IgD-negative memory B cell (primary cell): ENCODE measurements around the gene TRPV4. TPM values are rescaled to one million over a fixed set of nuclear protein-coding genes. Genes with fewer than 3 reads are reported as not detected.
"Not testable (repeated sequence)": the region's sequence is repeated elsewhere in the genome, so short reads cannot be mapped to it uniquely, and the experiment has no call there.

Source experiments
- H3K27ac Mint-ChIP-seq, 3 donors: one replicate each; pipeline ENCODE4 v1.8.0; 2020 to 2022; ENCODE audit warnings: mild to moderate bottlenecking in 3 of 3, mixed read lengths in 3 of 3, moderate library complexity in 1 of 3
- H3K27me3 Mint-ChIP-seq: one replicate; pipeline ENCODE4 v1.8.0; 2021; ENCODE audit warnings: mixed read lengths
- H3K36me3 Mint-ChIP-seq: one replicate; pipeline ENCODE4 v1.8.0; 2020; ENCODE audit warnings: mild to moderate bottlenecking, mixed read lengths
- H3K4me1 Mint-ChIP-seq, 3 donors: one replicate each; pipeline ENCODE4 v1.8.0; 2020 to 2022; ENCODE audit warnings: mixed read lengths in 3 of 3, mild to moderate bottlenecking in 1 of 3
- H3K4me3 Mint-ChIP-seq, 4 donors: one replicate each; pipeline ENCODE4 v1.8.0; 2020 to 2022; ENCODE audit warnings: mild to moderate bottlenecking in 4 of 4, mixed read lengths in 4 of 4, moderate library complexity in 3 of 4
- H3K9me3 Mint-ChIP-seq, 3 donors: one replicate each; pipeline ENCODE4 v1.8.0; 2020 to 2021; ENCODE audit warnings: mixed read lengths in 3 of 3, mild to moderate bottlenecking in 1 of 3
- polyA plus RNA-seq: library from polyadenylated mRNA; unstranded; fragments of 300-500 nt; fragmentation: Illumina TruSeq; gene quantifications from one replicate; pipeline ENCODE4 v1.2.3, GENCODE V29; 2021

Gene TRPV4
- polyA plus RNA-seq, 1 donor from 2014 or later = not detected

DNA sequence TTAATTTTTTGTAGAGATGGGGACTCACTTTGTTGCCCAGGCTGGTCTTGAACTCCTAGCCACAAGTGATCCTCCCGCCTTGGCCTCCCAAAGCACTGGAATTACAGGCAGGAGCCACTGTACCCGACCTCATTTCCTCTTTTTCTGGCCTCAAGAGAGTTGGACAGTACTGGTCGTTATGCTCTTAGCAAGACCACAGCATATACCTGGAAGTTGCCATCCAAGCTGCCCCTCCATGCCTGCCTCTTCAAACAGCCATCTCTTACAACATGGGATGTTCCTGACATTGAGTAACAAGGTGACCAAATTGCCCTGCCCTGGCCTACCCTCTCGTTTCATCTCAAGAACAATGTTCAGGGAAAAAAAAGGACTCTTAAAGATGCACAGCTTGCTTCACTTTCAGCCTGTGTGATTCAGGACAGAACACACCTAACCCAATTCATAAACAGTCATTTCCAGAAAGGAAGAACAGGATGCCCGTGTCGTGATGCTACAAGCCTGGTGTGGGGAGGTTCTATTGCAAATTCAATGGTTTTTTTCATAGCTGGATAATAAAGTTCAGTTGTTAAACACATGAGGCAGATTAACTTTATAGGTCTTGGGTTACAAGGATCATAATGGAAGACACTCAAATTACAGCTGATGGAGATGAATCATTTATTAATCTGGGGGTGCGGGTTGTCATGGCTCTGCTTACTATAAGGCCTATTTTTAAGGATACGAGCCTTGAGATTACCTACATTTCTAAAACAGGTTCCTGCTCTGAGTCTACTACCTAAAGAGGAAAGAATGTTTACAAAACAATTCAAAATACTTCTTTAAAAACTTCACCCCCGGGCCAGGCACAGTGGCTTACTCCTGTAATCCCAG, 35.2 kb upstream of the TRPV4 start:
- Mint-ChIP-seq H3K36me3 (no peaks in the 10 kb centered on the region), H3K27me3 (no peaks in the 10 kb centered on the region), H3K4me3 (no peak overlapping the region), H3K27ac (peak overlapping the region in 1 of 3 donors; percentile 39), H3K4me1 (peaks cover 3 to 10% (median 9%) of the 10 kb centered on the region in 3 donors), H3K9me3 (no peaks in the 10 kb centered on the region)

DNA sequence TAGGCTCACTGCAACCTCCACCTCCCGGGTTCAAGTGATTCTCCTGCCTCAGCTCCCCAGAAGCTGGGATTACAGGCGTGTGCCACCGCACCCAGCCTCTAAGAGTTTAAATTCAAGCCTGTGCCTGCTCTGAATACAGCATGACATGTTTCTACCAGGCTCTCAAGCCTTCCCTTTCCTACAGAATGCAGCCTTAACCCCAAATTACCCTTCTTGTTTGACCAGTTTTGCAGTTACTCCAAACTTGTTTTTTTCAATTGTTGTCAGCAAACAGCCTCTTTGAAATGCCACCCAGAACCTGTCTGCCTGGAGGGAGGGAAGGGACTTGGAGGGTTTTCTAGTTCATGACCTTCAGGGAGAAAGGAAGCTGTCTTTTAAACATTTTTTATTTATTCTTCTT, 31.7 kb upstream of the TRPV4 start:
- Mint-ChIP-seq H3K36me3 (no peaks in the 10 kb centered on the region), H3K4me3 (no peak overlapping the region), H3K27me3 (no peaks in the 10 kb centered on the region), H3K4me1 (peaks cover 3 to 7% (median 4%) of the 10 kb centered on the region in 3 donors), H3K9me3 (no peaks in the 10 kb centered on the region), H3K27ac (no peak overlapping the region)

DNA sequence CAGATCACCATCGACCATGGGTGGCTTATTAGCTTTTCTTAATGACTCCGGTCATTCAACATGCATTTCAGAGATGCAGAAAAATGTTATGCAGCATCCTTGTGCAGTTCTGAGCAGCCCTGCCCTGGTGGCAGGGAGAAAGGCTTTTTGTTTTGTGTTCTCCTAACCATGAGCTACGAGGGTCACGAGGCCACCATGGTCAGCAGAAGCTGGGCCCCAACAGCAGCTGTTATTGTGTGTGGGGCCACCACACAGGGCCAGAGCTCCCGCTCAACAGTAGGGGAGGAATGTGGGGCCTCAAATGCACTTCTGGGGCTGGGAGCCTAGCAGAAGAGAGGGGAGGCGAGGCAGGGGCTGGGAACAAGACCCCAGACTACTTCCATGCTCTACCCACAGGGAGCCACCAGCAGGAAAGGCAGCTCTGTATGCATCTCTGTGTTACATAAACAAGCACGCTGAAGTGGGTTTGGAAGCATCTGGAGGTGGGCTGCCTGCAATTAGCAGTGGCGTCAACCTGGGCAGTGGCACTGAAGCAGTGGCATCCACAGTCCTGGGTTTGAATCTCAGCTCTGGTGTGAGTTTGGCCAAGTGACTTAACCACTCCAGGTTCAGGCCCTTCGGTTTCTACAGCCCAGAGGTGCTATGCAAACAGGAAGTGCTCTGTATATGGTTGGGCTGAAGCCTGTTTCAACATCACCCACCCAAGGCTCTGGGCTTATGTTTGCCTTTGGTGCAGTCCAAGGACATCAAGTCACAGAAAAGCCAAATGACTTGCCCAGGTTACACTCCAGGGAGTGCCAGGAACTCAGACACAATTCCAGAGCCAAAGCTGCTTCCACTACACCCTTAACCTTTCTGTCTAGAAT, 30.9 kb upstream of the TRPV4 start:
- H3K27ac Mint-ChIP-seq = peak overlapping the region in 1 of 3 donors; percentile 16
- H3K4me3 Mint-ChIP-seq = peak overlapping the region in 1 of 4 donors; percentile 52
- H3K4me1 Mint-ChIP-seq = peaks cover 3 to 7% (median 4%) of the 10 kb centered on the region in 3 donors
- H3K27me3 Mint-ChIP-seq = no peaks in the 10 kb centered on the region
- H3K9me3 Mint-ChIP-seq = no peaks in the 10 kb centered on the region
- H3K36me3 Mint-ChIP-seq = no peaks in the 10 kb centered on the region

DNA sequence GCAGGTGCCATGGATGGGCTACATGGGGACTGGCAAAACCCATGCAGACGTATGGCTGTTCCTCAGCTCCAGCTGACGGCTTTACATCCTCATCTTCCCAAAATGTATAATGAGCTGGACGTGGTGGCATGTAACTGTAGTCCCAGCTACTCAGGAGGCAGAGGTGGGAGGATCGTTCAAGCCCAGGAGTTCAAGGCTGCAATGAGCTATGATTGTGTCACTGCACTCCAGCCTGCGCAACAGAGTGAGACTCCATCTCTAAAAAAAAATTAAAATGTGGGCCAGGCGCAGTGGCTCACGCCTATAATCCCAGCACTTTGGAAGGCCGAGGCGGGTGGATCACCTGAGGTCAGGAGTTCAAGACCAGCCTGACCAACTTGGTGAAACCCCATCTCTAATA, 29.3 kb upstream of the TRPV4 start:
- H3K27me3 Mint-ChIP-seq, H3K9me3 Mint-ChIP-seq, H3K4me1 Mint-ChIP-seq, H3K36me3 Mint-ChIP-seq, H3K4me3 Mint-ChIP-seq, H3K27ac Mint-ChIP-seq: not testable (repeated sequence)

DNA sequence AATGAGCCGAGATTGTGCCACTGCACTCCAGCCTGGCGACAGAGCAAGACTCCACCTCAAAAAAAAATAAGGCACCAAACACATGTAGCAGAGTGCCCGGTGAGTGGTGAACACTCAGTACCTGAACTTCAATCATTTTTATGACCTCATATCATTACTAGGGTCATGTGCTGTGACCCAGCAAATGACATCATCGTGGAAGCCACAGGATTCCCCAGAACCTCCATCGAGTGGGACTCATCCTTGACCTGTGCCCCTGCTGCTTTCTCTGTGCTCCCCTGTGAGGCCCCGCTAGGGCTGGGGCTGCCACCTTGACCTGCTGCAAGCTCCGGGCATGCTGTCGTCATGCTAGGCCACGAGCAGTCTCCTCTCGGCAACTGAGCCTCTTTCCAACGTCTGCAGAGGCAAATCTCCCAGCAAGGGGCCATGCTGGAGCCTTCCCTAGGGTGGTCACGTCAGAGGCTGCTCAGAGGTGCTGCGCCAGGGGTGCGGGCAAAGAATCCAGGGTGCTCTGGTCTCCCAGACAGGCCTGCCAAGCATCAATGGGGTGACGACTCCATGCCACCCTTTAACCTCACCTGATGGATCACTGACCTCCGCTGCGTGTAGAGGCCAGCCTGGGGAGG, 28.6 kb upstream of the TRPV4 start:
- Mint-ChIP-seq H3K9me3 (no peaks in the 10 kb centered on the region), H3K4me3 (no peak overlapping the region), H3K4me1 (peaks cover 3 to 6% (median 4%) of the 10 kb centered on the region in 3 donors), H3K36me3 (peaks cover 1% of the 10 kb centered on the region), H3K27ac (no peak overlapping the region), H3K27me3 (no peaks in the 10 kb centered on the region)

DNA sequence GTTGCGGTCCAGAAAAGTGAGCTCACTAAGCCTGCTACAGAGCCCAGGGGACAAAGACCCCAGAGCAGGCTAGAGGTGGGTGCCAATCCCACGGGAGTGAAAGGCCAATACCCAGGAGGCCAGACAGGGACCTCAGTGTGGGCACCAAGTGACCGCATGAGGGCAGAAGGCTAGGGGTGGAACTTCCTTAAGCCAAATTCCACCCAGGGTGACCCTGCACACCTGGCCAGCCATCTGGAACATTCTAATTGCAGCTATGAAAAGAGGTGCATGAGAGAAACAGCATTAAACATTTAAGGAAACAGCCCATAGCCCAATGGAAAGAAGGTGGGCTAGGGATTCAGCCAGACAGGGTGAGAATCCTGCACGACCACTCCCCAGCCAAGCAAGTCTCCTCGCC, 27.8 kb upstream of the TRPV4 start:
- Mint-ChIP-seq H3K27me3 (no peaks in the 10 kb centered on the region), H3K36me3 (peaks cover 1% of the 10 kb centered on the region), H3K4me3 (no peak overlapping the region), H3K9me3 (no peaks in the 10 kb centered on the region), H3K4me1 (peaks cover 1 to 6% (median 3%) of the 10 kb centered on the region in 3 donors), H3K27ac (no peak overlapping the region)

DNA sequence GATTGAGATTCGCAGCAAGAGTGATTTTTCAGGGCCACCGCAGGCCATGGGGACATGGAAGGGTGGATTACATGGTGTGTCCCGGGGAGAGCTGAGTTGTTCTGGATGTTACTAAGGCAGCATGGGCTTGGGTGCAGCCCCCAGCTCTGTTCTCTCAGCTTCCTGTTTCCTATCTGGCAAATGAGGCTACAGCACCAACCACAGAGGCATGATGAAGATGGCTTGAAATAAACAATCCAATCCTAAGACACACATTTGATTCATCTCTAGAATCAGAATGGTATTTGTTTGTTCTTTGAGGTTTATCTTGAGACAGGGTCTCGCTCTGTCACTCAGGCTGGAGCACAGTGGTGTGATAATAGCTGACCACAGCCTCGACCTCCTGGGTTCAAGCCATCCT, 25.6 kb upstream of the TRPV4 start:
- Mint-ChIP-seq H3K27ac (no peak overlapping the region), H3K4me1 (peaks cover 0 to 3% (median 0%) of the 10 kb centered on the region in 3 donors), H3K36me3 (peaks cover 1% of the 10 kb centered on the region), H3K4me3 (no peak overlapping the region), H3K9me3 (no peaks in the 10 kb centered on the region), H3K27me3 (no peaks in the 10 kb centered on the region)

DNA sequence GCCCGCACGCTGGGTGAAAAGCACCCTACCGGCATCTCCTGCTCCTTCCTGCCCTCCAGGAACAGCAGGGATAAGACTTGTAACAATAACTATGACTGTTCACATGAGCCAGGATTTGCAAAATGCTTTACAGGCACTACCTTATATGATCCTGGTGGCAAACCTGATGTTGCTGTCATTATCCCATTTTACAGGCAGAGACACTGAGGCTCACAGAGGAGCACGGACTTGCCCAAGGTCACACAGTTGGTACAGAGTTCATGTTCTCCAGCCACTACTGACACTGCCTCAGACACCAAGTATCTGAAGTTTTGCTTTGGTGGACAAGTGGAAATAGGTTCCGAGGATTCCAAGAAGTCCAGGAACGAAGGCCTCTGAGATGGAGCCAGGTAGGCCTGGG, 24.5 kb upstream of the TRPV4 start:
- H3K9me3 Mint-ChIP-seq = no peaks in the 10 kb centered on the region
- H3K36me3 Mint-ChIP-seq = peaks cover 1% of the 10 kb centered on the region
- no peak overlapping the region for H3K4me3 Mint-ChIP-seq
- peaks cover 0 to 3% (median 2%) of the 10 kb centered on the region in 3 donors for H3K4me1 Mint-ChIP-seq
- no peaks in the 10 kb centered on the region for H3K27me3 Mint-ChIP-seq
- no peak overlapping the region for H3K27ac Mint-ChIP-seq

DNA sequence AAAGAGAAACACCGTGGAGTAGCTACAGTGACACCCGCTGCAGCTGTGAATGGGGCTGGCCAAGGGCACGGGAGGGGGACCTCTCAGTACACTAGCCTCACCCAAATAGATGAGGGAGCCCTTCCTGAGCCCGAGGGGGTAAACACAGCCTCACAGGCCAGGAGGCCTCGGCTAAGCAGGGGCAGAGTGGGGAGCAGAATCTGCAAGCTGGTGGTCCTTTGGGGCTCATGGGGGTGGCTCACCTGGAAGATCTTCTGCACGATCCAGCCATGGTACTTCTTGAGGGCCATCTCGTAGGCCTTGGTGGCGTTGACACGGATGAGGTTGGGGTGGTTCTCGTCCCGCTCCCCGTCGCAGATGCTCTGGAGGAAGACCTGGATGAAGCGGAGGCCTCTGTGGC, 22.2 kb upstream of the TRPV4 start:
- H3K27me3 Mint-ChIP-seq = no peaks in the 10 kb centered on the region

DNA sequence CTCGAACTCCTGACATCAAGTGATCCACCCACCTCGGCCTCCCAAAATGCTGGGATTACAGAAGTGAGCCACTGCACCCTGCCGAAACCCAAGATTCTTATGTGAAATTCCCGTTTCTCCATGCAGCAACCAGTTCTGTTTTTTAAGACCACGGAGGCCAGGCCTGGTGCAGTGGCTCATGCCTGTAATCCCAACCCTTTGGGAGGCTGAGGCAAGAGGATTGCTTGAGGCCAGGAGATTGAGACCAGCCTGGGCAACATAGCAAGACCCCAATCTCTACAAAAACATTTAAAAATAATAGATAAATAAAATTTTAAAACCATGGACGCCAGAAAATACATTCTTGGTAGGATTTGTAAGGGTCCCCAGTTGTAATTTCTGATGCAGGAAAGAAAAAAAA, 17.3 kb upstream of the TRPV4 start:
- not testable (repeated sequence) for H3K4me1 Mint-ChIP-seq, H3K27ac Mint-ChIP-seq, H3K4me3 Mint-ChIP-seq, H3K27me3 Mint-ChIP-seq, H3K9me3 Mint-ChIP-seq, H3K36me3 Mint-ChIP-seq

More for the DNA sequence above, 22.2 kb upstream of the TRPV4 start:
- Mint-ChIP-seq H3K27ac (no peak overlapping the region), H3K36me3 (peaks cover 3% of the 10 kb centered on the region), H3K4me1 (peaks cover 0 to 3% (median 2%) of the 10 kb centered on the region in 3 donors), H3K9me3 (no peaks in the 10 kb centered on the region), H3K4me3 (no peak overlapping the region)

DNA sequence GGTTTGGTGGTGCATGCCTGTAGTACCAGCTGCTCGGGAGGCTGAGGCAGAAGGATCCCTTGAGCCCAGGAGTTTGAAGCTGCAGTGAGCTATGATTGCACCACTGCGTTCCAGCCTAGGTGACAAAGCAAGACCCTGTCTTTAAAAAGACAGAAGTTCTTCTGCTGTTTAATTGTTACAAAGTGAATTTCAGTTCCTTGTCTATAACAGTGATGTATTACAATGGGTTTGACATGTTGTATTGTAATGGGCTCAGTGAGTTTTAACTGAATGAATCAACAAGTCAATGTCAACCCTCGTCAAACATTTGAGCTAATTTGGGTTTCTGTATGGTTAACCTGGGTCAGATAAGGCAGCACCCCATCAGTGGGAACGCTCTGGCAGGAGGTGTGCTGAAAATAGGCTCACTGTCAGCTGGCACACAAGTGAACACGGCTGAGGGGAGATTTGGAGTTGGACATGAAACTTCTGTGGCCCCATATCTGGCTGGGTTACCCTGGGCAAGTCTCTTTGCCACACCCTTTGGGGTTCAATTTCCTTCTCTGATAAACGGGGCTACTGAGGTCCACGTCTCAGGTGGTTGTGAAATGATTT, 14.0 kb upstream of the TRPV4 start:
- H3K4me1 Mint-ChIP-seq = peaks cover 0 to 5% (median 5%) of the 10 kb centered on the region in 3 donors
- H3K36me3 Mint-ChIP-seq = peaks cover 1% of the 10 kb centered on the region
- H3K27me3 Mint-ChIP-seq = no peaks in the 10 kb centered on the region
- H3K9me3 Mint-ChIP-seq = no peaks in the 10 kb centered on the region
- H3K27ac Mint-ChIP-seq = no peak overlapping the region
- no peak overlapping the region for H3K4me3 Mint-ChIP-seq

DNA sequence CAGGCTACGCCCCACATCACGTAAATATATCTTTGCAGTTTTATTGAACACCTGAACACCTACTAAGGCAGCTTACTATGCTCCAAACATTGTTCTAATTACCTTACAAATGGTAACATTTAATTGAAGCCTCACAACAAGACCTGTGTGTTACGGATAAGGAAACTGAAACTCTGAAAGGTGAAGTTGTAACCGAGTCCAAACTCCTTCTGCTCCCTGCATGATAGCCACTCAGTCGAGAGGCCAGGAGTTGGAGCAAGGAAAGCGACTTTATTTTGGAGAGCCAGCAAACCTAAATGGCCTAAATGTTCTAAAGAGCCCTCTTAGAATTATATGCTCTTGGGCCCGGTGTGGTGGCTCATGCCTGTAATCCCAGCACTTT, 12.6 kb upstream of the TRPV4 start:
- Mint-ChIP-seq H3K36me3 (no peaks in the 10 kb centered on the region), H3K9me3 (no peaks in the 10 kb centered on the region), H3K4me3 (peak overlapping the region in 2 of 4 donors; percentile 78 to 83), H3K27ac (peak overlapping the region in 1 of 3 donors; percentile 67), H3K4me1 (peaks cover 0 to 5% (median 5%) of the 10 kb centered on the region in 3 donors), H3K27me3 (no peaks in the 10 kb centered on the region)

DNA sequence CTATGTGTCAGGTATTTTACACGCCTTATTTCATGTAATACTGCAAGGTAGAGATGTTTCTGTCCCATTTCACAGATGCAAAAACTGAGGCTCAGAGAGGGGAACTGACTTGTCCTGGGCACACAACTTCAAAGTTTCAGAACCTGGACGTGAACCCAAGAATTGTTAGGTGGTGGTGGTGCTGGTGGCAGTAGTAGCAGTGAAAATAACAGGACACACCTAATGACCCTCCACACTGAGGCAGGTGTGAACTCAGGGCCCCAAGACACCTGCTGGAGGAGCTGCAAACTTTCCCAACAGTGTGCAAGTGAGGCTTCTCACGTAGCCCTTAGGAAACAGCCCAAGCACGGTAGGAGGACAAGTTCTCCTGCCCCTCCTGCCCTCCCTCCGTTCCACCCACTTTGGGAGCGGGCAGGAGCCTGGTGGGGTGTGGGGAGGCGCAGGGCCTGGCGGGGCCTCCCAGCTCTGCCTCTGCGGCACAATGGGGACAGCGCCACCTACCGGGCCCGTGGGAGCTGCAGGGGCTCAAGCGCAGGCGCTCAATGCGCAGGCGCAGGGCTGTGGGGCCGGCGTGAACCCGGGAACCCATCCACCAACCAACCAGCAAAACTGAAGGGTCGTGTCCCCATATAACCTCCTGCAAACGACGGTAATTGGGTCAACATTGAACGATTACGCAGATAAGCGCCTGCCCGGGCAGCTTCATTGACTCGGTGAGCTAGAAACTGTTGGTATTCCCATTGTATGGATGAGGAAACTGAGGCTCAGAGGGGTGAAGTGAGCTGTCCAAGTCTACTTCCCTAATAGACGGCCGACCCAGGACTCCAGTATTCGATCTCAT, 12.0 kb upstream of the TRPV4 start:
- peak overlapping the region in 2 of 4 donors; percentile 78 to 83 for H3K4me3 Mint-ChIP-seq
- peaks cover 0 to 5% (median 5%) of the 10 kb centered on the region in 3 donors for H3K4me1 Mint-ChIP-seq
- no peaks in the 10 kb centered on the region for H3K36me3 Mint-ChIP-seq
- no peaks in the 10 kb centered on the region for H3K9me3 Mint-ChIP-seq
- no peaks in the 10 kb centered on the region for H3K27me3 Mint-ChIP-seq
- H3K27ac Mint-ChIP-seq = peak overlapping the region in 1 of 3 donors; percentile 59

DNA sequence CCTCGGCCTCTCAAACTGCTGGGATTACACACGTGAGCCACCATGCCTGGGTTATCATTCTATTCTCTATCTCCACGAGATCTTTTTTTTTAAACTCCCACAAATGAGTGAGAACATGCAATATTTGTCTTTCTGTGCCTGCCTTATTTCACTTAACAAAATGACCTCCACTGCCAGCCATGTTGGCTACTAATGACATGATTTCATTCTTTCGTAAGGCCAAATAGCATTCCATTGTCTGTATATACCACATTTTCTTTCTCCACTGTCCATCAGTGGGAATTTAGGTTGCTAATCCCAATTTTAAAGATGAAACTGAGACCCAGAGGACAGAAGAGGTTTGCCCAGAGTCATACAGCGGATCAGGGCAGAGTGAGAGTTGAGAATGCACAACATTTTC, 10.9 kb upstream of the TRPV4 start:
- no peaks in the 10 kb centered on the region for H3K9me3 Mint-ChIP-seq

More for the DNA sequence above, 10.9 kb upstream of the TRPV4 start:
- peaks cover 1% of the 10 kb centered on the region for H3K36me3 Mint-ChIP-seq
- no peak overlapping the region for H3K4me3 Mint-ChIP-seq
- no peak overlapping the region for H3K27ac Mint-ChIP-seq
- H3K4me1 Mint-ChIP-seq = peaks cover 0 to 5% (median 5%) of the 10 kb centered on the region in 3 donors
- H3K27me3 Mint-ChIP-seq = peaks cover 2% of the 10 kb centered on the region
